HG03439 (cell line): ENCODE measurements around the gene SNX18.

Experiments
- ATAC-seq: cut with Tn5 transposase; IDR thresholded peaks from one replicate; pipeline ENCODE4 v1.9.1; 2021; ENCODE audit warnings: mild to moderate bottlenecking, moderate library complexity; ENCODE audit not compliant: unreplicated experiment

The SNX18 gene

GRCh38 chr5:54540286-54540685 lies 22.7 kb downstream of the SNX18 start:
- ATAC-seq: no peak

DNA sequence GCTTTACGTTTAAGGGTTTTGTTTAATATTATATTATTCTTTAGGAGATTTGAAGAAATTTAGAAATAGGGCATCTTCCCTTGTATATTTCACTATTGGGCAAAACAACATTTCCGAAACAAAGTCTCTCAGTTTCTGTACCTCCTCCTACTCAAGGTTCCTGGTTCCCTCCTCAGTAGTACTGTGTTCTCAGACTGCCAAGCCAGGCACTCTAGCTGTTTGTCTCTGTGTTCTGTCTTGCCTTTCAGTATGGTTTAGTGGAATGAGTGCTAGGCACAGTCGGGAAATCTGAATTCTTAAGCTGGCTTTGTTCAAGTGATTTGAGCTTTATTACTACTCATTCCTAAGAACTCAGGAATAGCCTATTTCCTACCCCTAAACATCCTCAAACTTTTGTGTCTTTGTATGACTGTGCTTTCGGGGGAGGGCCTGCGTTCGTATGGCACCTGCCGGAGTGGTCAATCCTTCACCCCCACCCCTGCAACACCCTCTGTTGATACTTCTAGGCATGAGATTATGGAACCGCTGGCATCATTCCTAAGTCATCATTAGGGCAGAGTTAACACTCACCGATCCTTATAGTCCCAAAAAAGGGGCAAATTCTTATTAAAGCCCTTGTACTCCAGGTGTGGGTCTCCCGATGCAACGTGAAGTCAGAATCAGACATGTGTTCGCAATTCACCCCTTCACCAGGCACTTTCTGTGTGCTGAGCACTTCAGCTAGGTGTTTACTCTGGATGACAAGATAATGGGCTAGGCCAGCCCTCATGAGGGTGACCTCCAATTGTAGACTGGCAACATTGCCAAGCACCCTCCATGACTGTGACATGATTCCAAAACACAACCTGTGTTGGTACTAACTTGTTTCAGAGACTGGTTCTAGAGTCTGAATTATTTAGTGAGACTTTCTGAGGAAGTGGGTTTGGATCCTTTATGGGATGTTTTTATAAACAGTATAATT lies 24.5 kb downstream of the SNX18 start:
- ATAC-seq: no peak

DNA sequence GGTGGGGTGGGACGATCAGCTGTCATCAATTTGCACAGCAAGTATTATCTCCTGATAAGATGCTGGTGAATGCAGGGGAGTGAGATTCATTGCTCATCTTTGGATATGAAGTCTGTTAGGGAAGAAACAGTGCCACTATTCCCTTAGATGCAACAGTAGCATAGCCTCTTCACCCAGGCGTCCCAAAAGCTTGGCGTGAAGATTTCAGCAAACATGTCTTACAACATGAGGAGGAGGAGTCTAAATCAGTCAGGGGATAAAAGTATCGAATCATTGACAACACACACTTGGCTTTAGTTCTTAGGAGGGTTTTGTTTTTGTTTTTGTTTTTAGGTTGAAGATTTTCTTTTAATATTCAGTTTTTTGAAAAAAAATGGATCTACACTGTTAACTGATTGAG lies 26.5 kb downstream of the SNX18 start:
- ATAC-seq: no peak

DNA sequence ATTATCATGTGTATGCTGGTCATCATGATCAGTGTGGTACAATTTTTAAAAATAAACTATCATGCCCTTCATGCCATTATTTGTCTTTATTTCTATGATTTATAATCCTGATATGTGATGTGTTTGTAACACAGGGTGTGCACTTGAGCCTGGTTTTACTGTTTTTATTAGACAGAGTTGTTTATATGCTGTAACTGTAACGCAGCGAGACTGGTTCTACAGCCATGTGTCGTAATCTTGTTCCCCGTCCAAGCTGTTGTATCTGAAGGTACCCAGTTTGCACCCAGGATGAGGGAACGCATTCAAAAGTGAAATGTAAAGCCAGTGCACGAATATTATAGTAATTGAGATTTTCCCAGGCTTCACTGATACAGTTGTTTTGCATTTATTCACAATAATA lies 28.2 kb downstream of the SNX18 start:
- no peak for ATAC-seq

GRCh38 chr5:54547711-54548250 lies 30.2 kb downstream of the SNX18 start:
- ATAC-seq: no peak

DNA sequence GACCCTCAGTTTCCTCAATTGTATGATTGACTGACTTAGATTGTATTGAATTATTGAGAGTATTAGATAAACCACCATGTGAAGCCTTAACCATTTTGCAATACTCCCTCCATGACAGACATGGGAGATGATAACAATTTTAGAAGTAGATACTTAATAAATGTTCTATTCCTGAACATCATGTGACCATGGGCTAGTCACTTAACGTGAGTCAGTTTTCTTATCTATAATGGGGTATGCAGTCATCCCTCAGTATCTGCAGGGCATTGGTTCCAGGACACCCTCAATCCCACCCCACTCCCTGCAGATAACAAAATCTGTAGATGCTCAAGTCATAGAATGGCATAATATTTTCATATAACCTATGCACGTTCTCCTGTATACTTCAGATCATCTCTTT lies 31.0 kb downstream of the SNX18 start:
- no peak for ATAC-seq

GRCh38 chr5:54551292-54551691 lies 33.7 kb downstream of the SNX18 start:
- no peak for ATAC-seq

DNA sequence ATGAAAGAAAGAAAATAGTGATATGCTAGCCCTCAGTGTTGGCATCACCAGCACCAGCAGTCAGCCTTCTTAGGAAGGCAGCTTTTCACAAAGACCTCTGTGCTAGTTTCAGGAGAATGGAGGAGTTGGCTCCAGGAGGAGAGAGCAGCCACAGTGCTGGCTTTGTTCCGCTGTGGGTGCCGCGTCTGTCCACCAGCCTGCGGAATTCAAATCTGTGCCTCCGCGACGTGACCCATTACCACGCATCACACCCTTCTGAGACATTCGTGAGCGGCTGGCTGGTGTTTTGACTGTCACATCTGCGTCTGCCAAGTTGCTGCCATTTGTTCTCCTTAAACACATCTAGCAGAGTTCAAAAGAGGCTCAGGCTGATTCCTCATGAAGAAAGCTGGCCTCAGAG lies 34.4 kb downstream of the SNX18 start:
- no peak for ATAC-seq

DNA sequence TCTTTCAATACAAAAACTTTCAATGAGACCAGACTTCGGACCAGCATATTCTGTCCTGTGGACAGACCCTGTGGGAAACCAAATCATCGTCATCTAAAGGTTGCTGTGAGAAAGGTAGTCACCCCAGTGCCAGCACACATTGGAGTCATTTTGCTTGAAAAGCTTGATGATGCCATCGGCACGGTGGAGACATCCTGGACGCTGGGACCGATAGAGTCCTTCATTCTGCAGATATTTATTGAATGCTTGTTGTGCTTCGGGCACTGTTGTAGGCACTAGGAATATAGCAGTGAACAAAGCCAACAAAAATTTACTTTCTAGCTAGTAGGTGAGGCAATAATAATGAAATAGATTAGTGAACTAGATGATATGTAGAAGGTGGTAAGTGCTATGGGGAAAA lies 34.9 kb downstream of the SNX18 start:
- no peak for ATAC-seq

- ATAC-seq: no peak
These were observed 36.2 kb downstream of the SNX18 start for GRCh38 chr5:54553659-54554207.

DNA sequence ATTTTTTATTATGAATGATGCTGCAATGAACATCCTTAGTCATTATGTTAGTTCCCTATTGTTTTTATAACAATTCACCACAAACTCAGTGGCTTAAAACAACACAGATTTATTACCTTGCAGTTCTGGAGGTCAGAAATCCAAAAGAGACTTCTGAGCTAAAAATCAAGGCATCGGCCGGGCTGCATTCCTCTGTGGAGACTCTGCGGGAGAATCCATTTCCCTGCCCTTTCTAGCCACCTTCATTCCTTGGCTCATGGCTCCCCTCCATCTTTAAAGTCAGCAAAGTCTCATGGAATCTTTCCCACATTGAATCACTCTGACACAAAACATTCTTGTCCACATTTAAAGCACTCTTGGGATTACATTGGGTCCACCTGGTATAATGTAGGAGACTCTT lies 38.6 kb downstream of the SNX18 start:
- ATAC-seq: no peak

- ATAC-seq: no peak
These were observed 40.8 kb downstream of the SNX18 start for GRCh38 chr5:54558362-54558761.

- ATAC-seq: no peak
These were observed 44.1 kb downstream of the SNX18 start for GRCh38 chr5:54561651-54562050.

- ATAC-seq: no peak
These were observed 45.7 kb downstream of the SNX18 start for GRCh38 chr5:54563083-54563761.

DNA sequence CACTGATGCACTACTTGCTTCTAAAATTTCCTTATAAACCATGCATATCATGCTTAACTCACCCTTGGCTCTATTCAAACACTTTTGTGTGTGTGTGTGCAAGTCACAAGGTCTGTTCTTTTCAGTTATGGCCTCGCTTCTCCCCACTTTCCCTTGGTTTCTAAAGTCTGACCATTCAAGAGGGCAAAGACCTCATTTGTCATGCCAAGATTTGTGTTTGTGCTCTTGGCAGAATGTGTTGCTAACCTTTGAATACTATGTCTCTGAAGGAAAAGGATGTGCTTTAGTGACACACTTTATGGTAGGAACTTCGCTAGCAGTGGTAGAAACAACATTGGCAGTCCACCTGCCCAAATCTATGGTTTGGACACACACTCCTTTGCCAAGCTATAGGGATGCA lies 50.4 kb downstream of the SNX18 start:
- ATAC-seq: no peak

DNA sequence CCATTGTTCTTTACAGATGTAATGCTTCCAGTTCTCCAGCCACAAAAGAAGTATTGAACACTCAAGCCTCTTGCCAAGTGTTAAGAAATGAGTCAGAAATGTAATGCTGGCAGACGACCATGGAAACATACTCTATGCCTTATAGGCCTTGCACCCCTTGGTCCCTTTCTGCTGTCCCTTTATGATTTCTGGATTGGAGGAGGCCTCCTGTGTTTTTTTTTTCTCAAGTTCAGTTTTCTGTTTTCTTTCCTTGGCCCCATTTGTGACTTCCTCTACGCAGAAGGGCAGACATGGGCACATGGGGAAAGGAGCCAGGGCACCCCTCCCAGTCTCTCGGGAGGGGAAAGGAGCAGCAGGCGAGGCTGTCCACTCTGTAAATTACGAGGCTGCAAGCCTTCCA lies 53.4 kb downstream of the SNX18 start:
- ATAC-seq: no peak

GRCh38 chr5:54571462-54571861 lies 53.9 kb downstream of the SNX18 start:
- ATAC-seq: no peak

- no peak for ATAC-seq
These were observed 56.4 kb downstream of the SNX18 start for GRCh38 chr5:54573812-54574489.

DNA sequence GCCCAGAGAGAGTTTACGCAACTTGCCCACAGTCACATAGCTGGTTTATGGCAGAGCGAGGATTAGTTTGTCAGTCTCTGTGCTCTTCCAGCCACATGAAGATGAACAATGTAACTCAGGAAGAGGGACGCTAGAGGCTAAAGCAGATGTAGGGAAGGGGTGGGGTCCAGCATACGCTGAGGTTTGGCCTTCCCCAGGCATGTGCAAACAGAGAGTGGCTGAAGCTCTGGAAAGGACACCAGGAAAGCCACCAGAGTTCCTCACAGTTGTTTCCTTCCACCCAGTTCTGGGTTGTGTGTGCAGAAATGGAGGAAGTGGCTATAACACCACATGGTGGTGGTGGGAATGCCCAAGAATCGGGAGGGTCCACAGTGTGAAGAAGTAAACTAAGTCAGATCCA lies 60.0 kb downstream of the SNX18 start:
- no peak for ATAC-seq

- ATAC-seq: no peak
These were observed 60.5 kb downstream of the SNX18 start for GRCh38 chr5:54577937-54578653.
